Ammon's horn (tissue), 1 donor: ENCODE measurements around the gene PRCP.

Source experiments
- DNase-seq: peaks from one replicate; pipeline ENCODE4 v3.0.0-alpha.2; 2016; ENCODE audit warnings: low spot score

PRCP gene

GRCh38 chr11:82778776-82779175 lies 121.5 kb downstream of the PRCP start:
- no peak for DNase-seq

- DNase-seq = no peak
Observed at GRCh38 chr11:82776377-82776776, 123.9 kb downstream of the PRCP start.

GRCh38 chr11:82775736-82776346 lies 124.4 kb downstream of the PRCP start:
- no peak for DNase-seq

GRCh38 chr11:82775218-82775617 lies 125.0 kb downstream of the PRCP start:
- no peak for DNase-seq
